Measurements from ENCODE around the gene HOXB13. TPM values are rescaled to one million over a fixed set of nuclear protein-coding genes. Genes with fewer than 3 reads are reported as not detected.

The HOXB13 gene
- total and polyA plus RNA-seq, 8 donors = 0.15 to 0.29 TPM; not detected in 6

DNA sequence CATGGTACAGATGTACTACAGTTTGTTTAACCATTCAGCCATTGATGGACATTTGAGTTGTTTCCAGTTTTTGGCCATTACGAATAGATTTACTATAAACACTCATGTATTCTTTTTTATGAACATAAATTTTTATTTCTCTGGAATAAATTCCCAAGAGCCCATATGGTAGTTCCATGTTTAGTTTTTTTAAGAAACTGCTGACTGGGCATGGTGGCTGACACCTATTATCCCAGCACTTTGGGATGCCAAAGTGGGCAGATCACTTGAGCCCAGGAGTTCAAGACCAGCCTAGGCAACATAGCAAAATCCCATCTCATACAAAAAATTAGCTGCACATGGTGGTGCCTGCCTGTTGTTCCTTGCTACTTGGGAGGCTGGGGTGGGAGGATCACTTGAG is 36.5 kb downstream of the HOXB13 start:
- Histone ChIP-seq H3K27me3 (peaks cover 0 to 49% (median 13%) of the 10 kb centered on the region in 3 donors), H3K4me3 (no peak overlapping the region), H3K4me1 (no peaks in the 10 kb centered on the region), H3K36me3 (no peaks in the 10 kb centered on the region), H3K27ac (no peak overlapping the region), H3K9me3 (peaks cover 0 to 6% (median 3%) of the 10 kb centered on the region in 4 donors)
- DNase-seq = no peak
- no peak for TF ChIP-seq POLR2AphosphoS5 (IDR thresholded peaks at IDR 0.05)
- TF ChIP-seq EP300 (IDR thresholded peaks at IDR 0.05) = no peak
- no peak for TF ChIP-seq POLR2A (IDR thresholded peaks at IDR 0.05)
- TF ChIP-seq, protein P1, sequence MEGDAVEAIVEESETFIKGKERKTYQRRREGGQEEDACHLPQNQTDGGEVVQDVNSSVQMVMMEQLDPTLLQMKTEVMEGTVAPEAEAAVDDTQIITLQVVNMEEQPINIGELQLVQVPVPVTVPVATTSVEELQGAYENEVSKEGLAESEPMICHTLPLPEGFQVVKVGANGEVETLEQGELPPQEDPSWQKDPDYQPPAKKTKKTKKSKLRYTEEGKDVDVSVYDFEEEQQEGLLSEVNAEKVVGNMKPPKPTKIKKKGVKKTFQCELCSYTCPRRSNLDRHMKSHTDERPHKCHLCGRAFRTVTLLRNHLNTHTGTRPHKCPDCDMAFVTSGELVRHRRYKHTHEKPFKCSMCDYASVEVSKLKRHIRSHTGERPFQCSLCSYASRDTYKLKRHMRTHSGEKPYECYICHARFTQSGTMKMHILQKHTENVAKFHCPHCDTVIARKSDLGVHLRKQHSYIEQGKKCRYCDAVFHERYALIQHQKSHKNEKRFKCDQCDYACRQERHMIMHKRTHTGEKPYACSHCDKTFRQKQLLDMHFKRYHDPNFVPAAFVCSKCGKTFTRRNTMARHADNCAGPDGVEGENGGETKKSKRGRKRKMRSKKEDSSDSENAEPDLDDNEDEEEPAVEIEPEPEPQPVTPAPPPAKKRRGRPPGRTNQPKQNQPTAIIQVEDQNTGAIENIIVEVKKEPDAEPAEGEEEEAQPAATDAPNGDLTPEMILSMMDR (IDR thresholded peaks at IDR 0.05) = no peak
- intact Hi-C loops (cut with DNase I; ENCODE audit: low total_unique reads) = no loop called here
- 84 to 95% (median 85%) methylated on average over 1 of the region's 1 CpG for WGBS, 5 donors

DNA sequence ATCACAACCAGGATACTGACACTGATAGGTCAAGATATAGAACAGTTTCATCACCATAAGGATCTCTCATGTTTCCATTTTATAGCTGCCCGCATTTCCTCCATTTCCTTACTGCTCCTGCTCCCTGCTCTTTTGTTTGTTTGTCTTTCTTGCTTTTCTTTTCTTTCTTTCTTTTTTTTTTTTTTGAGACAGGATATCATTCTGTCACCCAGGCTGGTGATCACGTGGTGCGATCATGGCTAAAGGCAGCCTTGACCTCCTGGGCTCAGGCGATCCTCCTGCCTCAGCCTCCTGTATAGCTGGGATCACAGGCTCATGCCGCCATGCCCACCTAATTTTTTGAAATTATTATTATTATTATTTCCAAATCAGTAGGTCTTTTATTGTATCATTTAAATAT is 37.9 kb downstream of the HOXB13 start:
- Histone ChIP-seq H3K4me1 (no peaks in the 10 kb centered on the region), H3K27ac (no peak overlapping the region), H3K36me3 (no peaks in the 10 kb centered on the region), H3K4me3 (no peak overlapping the region), H3K27me3 (peaks cover 0 to 46% (median 13%) of the 10 kb centered on the region in 3 donors), H3K9me3 (peaks cover 0 to 6% (median 3%) of the 10 kb centered on the region in 4 donors)
- TF ChIP-seq EP300 (IDR thresholded peaks at IDR 0.05) (no peak), POLR2AphosphoS5 (IDR thresholded peaks at IDR 0.05) (no peak), POLR2A (IDR thresholded peaks at IDR 0.05) (no peak)
- TF ChIP-seq, protein P1 (IDR thresholded peaks at IDR 0.05) = no peak
- intact Hi-C loops (cut with DNase I; ENCODE audit: low total_unique reads) = no loop called here
- DNase-seq = no peak
- 81 to 90% (median 83%) methylated on average over 5 of the region's 5 CpGs for WGBS, 5 donors

DNA sequence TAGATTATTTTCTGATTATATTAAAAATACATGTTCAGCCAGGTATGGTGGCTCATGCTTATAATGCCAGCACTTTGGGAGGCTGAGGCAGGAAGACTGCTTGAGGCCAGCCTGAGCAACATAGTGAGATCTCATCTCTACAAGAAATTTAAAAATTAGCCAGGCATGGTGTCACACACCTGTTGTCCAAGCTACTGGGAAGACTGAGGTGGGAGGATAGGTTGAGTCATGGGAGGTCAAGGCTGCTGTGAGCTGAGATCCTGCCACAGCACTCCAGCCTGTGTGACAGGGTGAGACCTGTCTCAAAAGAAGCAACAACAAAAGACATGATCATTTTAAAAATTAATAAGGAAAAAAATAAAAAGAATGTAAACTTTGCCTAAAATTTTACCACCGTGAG is 46.9 kb downstream of the HOXB13 start:
- H3K36me3 ChIP-seq = no peaks in the 10 kb centered on the region
- peaks cover 5 to 93% (median 24%) of the 10 kb centered on the region in 3 donors for H3K27me3 ChIP-seq
- H3K4me1 ChIP-seq = peaks cover 5 to 8% (median 7%) of the 10 kb centered on the region in 4 donors
- no peak for DNase-seq
- no peaks in the 10 kb centered on the region for H3K9me3 ChIP-seq
- H3K4me3 ChIP-seq = no peak overlapping the region
- intact Hi-C loops (cut with DNase I; ENCODE audit: low total_unique reads) = no loop called here
- 84 to 95% (median 91%) methylated on average over 1 of the region's 1 CpG for WGBS, 5 donors
- H3K27ac ChIP-seq = no peak overlapping the region
- TF ChIP-seq POLR2A (IDR thresholded peaks at IDR 0.05) (no peak), POLR2AphosphoS5 (IDR thresholded peaks at IDR 0.05) (no peak)

DNA sequence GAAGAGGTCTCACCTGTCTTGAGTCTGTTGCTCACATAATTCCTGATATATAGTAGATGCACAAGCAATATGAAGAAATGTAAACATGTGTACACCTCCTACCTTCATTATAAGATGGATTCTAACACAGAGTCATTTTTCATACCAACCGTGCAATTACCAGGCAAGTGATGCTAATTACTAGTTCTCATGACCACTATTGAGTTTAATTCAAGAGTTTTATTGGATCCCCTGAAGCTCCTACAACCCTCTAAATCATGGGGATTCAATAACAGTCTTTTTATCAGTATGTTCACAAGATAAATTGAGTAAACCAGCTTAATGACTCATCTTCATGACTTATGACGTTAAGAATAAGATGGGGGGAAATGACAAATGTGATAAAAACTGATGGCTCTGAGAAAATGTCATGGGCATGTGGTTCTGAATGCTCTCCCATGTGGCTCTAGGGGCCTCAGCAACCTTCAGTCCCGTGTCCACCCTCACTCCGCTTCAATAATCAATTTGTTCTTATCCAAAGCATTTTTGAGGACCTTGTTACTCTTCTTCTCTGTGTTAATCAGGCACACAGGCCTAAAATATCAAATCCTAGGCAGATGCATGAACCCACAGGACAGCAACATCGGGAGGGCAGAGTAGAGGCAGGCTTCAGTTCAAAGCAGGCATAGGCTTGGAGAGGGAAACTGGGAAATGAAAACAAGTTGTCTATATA is 49.0 kb downstream of the HOXB13 start:
- no peak for DNase-seq
- no peaks in the 10 kb centered on the region for H3K9me3 ChIP-seq
- TF ChIP-seq POLR2A (IDR thresholded peaks at IDR 0.05) (no peak), EP300 (IDR thresholded peaks at IDR 0.05) (no peak)
- TF ChIP-seq, protein P1 (IDR thresholded peaks at IDR 0.05) = no peak
- H3K27me3 ChIP-seq = peaks cover 5 to 91% (median 24%) of the 10 kb centered on the region in 3 donors
- peaks cover 5 to 8% (median 7%) of the 10 kb centered on the region in 4 donors for H3K4me1 ChIP-seq
- 78 to 85% (median 82%) methylated on average over 5 of the region's 5 CpGs for WGBS, 5 donors
- intact Hi-C loops (cut with DNase I; ENCODE audit: low total_unique reads) = loop anchor here (5.0 to 10.0 kb wide), 3 partner anchors 108 to 355 kb away; no protein-coding TSS in a partner anchor
- no peak overlapping the region for H3K27ac ChIP-seq
- no peak overlapping the region for H3K4me3 ChIP-seq
- H3K36me3 ChIP-seq = no peaks in the 10 kb centered on the region

Data from stomach (tissue), 9 donors.